Activated CD4-positive, alpha-beta T cell treated with anti-CD3 and anti-CD28 coated beads for 48 hours (primary cell): Measurements from ENCODE around the gene ACOX1.

Experiments
- DNase-seq: peaks from one replicate; pipeline ENCODE4 v3.0.0-alpha.2; 2020

ACOX1 gene

DNA sequence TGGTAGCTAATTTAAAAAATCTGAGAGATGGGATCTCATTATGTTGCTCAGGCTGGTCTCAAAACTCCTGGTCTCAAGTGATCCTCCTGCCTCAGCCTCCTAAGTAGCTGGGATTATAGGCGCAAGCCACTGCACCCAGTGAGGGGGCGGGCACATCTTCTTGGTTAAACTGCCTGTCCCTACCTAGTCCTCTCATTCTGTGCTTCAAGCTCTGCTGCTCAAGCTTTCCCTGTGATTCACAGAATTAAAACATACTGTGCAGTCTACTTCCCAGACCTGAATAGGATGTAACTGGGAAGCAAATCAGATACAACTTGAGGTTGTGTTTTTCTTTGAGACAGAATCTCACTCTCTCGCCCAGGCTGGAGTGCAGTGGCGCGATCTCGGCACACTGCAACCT is 76.6 kb downstream of the ACOX1 start:
- DNase-seq, result no peak

DNA sequence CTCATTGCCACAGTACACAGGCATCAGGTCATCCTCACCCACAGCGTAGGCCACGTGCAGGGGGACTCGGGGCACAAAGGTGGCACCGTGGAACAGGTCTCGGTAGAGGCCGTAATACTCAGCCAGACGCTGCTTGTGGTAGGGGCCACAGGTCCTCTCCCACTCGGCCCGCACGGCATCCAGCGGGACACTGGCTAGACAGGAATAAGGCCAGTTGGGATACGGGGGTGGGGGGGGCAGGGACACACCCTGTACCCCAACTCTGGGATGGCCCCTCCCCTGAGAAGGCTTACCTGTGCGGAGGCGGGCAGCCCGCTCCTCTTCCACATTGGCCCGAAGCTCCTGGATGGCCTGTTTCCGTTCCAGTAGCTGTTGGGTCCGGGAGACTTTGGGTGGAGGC is 77.2 kb downstream of the ACOX1 start:
- no peak for DNase-seq

DNA sequence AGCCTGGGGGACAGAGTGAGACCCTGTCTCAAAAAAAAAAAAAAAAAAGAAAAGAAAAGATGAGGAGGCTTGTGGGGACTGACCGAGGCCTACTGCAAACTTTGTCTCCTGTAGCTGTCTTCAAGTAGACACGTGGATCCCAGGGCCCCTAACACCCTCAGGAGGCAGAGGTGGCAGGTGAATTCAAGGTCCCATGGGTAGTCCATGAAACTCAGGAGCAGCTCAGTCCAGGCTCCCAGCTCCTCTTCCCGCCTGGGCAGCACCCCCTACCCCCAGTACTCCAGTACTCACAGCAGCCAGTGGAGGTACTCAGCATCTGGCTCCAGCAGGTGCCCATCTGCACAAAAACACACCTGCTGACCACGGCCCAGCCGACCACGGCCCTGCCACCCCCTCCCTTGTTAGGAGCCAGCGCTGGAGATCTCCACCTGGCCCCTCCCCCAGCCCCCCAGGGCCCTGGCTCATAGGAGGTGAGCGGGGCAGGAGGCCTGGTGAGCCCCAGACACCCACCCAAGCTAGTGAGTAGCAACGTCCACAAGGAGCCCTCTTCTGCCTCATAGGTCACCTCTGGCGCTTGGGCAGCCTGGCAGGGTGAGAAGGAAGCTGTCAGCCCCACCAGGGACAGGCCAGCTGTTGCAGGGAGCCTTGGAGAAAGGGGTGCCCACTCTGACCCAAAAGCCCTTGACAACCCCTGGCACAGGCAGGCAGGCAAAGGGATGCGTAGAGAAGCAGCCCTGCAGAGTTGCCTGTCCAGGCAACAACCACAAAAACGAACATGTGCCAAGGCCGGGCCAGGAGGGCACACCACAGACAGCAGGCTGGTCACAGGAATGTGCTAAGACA is 78.1 kb downstream of the ACOX1 start:
- DNase-seq, result no peak

DNA sequence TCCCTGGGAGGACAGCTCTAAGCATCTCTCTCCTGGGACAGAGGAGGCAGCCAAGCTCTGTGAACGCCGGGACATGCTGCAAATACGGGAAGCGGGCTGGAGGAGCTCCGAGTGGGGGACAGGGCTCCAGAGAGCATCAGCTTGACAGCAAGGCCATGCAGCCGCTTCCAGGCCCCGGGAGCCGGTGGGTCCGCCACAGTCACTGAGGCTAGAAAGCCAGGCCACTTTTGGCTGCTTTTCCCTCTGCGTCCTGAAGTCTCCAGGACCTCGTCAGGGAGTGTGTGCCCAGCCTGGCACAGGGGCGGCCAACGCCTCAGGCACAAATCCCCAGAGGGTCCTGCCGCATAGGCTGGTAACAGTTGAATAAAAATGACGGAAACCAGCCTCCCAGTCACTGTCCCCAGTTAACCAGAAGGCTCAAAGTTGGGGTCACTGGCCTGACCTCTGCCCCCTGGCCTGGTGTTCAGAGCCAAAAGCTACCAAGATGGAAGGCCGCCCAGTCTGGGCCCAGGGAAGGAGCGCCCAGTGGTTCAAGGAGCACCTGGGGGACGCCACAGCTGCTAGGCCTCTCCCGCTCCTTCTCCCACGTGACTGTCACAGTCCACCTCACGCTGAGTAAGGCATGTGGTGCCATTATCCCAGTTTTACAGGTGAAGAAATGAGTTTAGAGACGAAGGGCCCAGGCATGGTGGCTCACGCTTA is 79.0 kb downstream of the ACOX1 start:
- no peak for DNase-seq

DNA sequence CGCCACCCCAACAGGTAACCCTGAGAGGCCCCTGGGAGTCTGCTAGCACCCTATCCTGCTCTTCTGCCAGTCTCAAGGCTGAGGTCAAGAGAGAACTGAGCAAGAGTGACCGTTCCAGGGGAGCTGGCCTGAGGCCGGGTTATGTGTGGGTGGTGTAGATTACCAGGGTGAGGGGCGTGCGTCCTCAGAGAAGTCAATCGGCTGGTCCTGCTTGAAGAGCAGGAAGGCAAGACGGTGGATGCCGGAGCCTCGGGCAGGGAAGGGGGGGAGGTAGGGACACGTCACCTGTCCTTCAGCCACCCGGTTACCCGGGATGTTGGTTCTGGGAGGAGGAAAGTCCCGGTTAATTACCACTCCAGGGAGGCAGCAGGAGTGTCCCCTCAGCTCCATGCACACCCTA is 79.6 kb downstream of the ACOX1 start:
- DNase-seq, result no peak

DNA sequence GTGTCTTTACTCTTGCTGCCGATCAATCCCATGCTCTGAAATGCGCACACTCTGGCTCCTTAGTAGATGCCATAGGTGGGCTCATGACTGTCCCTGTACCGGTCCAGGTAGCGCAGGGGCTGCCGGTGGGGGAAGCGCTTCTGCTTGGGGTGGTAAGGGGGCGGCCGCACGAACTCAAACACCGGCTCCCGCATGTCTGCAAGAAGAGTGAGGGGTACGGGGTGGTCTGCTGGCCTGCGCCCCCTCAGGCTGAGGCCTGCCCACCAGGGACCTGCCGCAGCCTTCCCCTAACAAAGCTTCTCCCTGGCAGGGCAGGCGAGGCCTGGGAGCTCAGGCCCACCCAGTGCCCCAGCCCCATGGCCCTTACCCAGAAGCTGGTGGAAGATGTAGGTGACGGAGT is 80.2 kb downstream of the ACOX1 start:
- no peak for DNase-seq

DNA sequence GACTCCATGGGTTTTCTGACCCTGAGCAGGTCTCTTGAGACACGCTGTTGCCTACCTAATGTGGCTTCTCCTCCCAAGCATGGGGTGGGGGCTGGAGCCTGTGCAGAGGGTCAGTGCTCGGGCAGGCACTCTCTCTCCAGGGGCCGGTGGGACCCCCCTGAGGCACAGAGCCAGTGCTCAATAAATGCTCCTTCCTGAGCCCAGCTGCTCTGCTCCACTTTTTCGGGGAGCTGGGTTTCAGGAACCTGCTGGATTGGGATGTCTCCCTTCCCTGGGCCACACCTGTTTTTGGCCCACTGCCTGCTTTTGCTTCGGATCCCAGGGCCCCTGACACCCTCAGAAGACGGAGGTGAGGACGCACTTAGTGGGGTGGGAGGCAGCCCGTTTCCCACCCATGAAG is 80.9 kb downstream of the ACOX1 start:
- DNase-seq, result no peak

DNA sequence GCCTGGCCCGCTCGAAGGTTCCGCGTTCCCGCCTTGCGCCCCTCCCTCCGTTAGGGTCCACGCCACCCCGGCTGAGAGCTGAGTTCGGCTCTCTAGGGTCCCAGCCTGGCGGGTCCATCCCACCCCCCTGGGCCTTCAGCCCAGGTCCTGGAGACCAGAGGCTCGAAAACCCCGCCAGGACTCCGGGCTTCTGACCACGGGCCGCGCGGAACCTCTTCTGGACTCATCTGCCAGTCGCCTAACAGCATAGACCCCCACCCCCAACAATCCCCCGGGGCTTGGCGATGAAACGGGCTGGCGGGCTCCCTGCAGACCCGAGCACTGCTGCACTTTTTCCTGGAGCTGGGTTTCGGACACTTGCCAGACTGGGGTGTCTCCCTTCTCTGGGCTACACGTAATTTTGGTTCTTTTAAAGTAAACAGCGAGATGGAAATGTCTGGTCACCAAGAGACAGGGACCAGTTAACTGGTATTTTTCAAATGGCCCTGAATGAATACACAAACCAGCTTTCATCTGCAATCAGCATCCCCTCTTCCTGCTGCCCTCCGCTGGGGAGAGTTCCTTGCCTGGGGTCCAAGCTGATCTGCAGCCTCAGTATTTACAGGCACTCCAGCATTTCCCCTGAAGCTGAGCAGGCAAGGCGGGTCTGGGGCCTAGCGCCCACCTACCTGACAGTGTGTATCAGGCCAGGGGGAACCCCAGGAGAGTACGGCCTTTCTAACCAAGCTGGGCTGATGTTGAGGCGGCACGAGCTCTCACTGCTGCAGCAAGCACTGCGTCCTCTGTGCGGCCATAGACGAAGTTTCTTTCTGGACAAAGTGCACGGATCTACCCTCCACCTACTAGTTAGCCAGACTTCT is 81.6 kb downstream of the ACOX1 start:
- DNase-seq, result no peak

DNA sequence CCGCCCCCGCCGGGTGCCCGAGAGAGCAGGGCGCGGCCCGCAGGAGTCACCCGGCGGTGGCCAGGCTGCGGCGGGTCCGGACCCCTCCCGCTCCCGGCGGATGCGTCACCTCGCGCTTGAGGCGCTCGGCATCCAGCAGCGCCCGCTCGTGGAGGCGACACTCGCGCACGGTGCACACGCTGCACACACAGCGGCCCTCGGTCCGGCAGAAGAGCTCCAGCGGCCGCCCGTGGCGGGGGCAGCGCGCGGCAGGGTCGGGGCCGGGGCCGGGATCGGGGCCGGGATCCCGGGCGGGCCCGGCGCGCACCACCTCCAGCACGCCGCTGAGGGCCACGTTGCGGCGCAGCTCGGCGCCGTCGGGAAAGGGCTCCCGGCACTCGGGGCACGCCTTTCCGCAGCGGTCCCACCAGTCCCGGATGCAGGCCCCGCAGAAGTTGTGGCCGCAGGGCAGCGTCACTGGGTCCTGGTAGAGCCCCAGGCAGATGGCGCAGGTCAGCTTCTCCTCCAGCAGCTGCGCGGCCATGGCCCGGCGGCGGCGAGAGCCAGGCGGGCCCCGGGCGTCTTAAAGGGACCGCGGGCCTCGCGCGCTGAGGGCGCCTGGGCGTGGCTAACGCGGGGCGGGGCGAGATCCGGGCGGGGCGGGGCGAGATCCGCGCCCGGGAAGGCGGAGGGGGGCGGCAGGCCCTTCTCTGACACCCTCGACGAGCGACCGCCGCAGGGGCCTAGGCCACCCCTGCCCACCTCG is 82.4 kb downstream of the ACOX1 start, which contains the start of gene TRIM65:
Gene TRIM65 (minus strand): TSS at position 537 of the 745 bp plus-strand sequence. CDS start 14 bp downstream, at position 523.
- peak; percentile 84 for DNase-seq

DNA sequence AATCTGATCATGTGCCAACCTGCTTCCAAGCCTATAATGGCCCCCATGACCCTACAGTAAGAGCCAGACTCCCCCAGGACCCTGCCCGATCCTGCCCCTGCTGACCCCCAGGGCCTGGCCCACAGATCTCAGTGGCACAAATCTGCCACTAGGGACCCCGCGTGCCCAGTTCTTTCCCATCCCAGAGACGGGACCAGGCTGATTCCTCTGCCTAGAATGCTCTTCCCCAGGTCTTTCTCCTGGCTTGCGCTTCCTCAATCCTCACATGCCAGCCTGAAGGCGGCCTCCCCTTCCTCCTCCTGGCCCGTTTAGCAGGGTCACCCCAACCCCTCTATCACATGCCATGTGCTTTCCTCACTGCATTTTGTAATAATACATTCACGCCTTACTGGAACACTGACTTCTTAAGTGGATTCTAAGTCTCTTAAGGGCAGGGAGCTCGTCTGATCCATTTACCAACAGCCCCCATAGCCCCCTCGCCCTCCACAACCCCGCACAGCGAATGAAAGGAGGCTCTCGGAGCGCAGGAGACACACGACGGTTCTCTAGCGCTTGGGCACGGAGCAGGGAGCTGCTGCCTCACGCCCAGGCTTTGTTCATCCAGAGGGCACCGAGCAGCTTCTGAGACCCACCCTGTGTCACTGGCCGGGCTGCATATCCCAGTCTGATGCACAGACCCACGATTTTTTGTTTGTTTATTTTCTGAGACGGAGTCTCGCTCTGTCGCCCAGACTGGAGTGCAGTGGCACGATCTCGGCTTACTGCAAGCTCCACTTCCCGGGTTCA is 83.4 kb downstream of the ACOX1 start:
- peak; percentile 46 for DNase-seq

DNA sequence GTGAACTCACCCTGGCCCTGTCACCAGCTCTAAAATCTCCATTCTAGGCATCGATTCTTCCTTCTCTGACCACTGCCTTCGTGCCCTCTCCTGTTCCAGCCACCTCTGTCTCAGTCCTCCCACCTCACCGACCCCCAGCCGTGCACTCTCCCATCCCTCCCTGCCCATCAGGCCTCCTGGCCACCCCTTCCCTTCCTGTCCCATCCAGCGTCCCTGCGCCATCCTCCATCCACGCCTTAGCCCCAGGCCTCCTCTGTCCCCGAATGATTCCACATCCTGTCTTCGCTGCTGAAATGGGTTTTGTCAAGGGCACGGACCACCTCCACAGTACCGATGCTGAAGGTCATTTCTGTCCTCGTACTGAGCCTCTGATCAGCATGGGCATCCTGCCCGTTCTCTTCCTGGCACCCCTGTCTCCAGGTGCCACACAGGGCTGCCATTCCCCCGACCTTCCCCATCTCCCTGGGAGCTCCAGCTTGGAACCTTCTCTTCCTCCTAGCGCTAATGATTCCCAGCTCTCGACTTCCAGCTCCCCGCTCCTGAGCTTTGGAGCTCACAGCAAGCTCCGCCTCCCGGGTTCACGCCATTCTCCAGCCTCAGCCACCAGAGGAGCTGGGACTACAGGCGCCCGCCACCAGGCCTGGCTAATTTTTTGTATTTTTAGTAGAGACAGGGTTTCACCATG is 84.8 kb downstream of the ACOX1 start:
- no peak for DNase-seq

DNA sequence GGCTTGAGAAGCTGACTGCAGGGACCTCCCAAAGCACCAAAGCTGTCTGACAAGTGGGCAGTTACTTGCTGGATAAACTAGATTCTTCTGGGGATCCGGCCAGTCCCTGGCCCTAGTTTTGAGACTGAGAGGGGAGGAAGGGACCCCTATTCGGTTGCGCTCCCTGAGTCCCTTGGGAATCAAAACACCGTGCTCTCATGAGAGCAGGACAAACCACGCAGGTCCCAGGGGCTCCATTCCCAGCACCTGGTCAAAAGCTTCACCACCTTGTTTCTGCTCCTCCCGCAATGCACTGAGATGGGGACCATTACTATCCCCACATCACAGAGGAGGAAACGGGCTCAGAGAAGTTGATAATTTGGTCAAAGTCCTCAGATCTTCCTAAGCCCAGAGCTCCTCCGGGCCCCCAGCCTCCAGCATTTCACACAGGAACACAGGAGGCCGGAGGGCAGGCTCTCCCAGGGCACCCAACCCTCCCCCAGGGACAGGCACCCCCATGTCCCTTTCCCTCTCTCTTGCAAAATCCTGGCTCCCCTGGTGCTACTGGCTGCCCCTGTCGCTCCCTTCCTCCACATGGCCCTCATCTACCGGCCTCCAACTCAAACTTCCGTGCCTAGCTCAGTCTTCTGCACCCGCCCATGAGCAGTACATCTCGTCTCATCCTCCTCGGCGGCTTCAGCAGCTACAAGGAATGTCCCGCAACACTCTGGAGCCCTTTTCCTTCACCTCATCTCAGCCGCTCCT is 85.5 kb downstream of the ACOX1 start:
- DNase-seq, result no peak

DNA sequence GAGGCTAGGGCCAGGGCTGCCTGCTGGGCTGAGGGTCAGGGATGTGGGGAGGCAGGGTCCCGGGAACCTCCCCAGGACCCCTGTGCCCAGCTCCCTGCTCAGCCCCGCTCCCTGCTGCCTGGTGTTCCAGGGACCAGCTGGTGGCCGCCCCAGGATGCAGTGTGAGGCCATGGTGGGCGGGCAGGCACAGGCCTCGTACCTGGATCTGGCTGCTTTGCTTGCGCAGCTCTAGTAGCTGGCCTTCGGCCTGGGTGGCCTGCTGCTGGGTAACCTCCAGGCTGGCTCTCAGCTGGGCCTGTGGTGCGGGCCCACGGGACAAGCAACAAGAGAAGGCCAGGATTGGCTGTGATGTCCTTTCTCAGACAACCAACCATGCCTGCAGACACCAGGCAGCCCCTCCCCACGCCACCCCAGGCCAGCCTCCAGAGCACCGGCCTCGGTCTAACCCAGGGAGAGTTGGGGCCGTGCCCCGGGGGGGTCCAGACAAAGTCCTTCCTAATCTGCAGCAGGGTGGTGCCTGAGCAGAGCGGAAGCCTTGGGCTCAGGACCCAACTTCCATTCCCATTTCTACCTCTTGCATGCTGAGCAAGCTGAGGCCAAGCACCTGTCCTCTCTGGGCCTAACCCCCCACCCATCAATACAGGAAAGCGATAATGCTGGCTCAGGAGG is 86.3 kb downstream of the ACOX1 start:
- no peak for DNase-seq

DNA sequence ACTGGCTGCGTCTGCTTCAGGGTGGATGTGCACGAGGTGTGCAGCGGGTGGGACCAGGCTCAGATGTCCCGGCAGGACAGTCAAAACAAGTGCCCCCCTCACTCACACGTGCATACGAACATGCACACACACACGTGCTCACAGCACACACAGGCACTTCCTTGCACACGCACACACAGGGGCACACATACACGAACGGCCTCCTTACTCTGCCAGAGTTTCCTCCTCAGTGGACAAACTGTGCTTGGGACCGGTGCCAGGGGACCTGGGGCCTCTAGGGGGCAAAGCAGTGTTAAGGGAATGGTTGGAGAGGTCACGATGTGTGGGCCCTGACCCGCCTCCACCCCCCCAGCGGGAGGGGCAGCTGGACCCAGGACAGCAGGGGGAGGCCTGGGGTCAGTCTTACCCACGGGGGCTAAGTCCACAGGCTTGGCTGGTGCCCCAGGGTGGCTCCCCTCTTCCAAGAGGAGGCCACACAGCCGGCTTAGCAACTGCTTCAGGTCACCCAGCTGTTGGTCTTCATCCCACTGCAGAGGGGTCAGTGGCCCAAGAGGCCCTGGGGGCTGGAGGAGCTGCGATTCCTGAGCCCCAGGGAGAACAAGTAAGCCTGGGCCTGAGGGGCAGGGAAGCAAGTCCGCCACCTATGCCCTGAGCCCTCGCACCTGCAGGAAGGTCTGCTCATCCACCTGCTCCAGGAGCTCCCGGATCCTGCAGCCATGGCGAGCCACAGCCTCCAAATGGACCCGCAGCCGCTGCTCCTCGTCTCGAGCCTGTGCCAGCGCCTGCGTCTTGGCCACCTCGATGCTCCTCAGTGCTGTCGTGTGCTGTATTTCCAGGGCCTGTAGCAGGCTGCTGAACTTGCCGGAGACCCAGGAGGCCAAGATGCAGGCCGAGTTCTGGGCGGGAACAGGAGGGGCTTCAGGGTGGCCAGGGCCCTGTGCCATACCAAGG is 87.1 kb downstream of the ACOX1 start:
- DNase-seq, result no peak
